H1 (cell line): ENCODE measurements around the gene POLRMT. TPM values are rescaled to one million over a fixed set of nuclear protein-coding genes. Genes with fewer than 3 reads are reported as not detected.

Experiments used
- BCL11A ChIP-seq, 2 experiments: IDR thresholded peaks; one replicate each; pipeline ENCODE4 v1.6.1; 2011; ENCODE audit warnings: low read depth in 2 of 2, low read length in 2 of 2, mild to moderate bottlenecking in 2 of 2
- CHD1 ChIP-seq: IDR thresholded peaks from 2 replicates; pipeline ENCODE4 v1.6.1; 2012; ENCODE audit warnings: low read depth, low read length, improper control_type of control experiment
- CREB1 ChIP-seq: IDR thresholded peaks from 2 replicates; pipeline ENCODE4 v1.6.1; 2012; ENCODE audit warnings: inconsistent platforms
- EGR1 ChIP-seq: IDR thresholded peaks from 2 replicates; pipeline ENCODE4 v1.6.1; 2011; ENCODE audit warnings: low read depth, low read length, borderline replicate concordance
- GABPA ChIP-seq: IDR thresholded peaks from 2 replicates; pipeline ENCODE4 v1.6.1; 2011; ENCODE audit warnings: mild to moderate bottlenecking, low read length, moderate library complexity, borderline replicate concordance; ENCODE audit not compliant: insufficient read depth
- HDAC2 ChIP-seq, 2 experiments: fragments of 300-600 bp in 1 of 2; sonication (generic) in 1 of 2; IDR thresholded peaks; 2 replicates each; pipeline ENCODE4 v1.6.1; 2011 to 2012; ENCODE audit warnings: low read depth in 2 of 2, low read length in 2 of 2, mild to moderate bottlenecking in 2 of 2, moderate library complexity in 2 of 2, borderline replicate concordance in 1 of 2, inconsistent platforms in 1 of 2
- KDM4A ChIP-seq: IDR thresholded peaks from one replicate; pipeline ENCODE4 v1.7.1; 2012; ENCODE audit warnings: low read depth, mild to moderate bottlenecking, moderate library complexity, low read length, inconsistent platforms; ENCODE audit not compliant: severe bottlenecking
- NANOG ChIP-seq: IDR thresholded peaks from 2 replicates; pipeline ENCODE4 v1.6.1; 2011; ENCODE audit warnings: low read length, low read depth, mild to moderate bottlenecking, inconsistent platforms; ENCODE audit not compliant: insufficient read depth, poor library complexity, severe bottlenecking
- PHF8 ChIP-seq: fragments of 200-600 bp; sonication (generic); conservative IDR thresholded peaks from 2 replicates; pipeline ENCODE4 v1.7.1; 2012; ENCODE audit warnings: low read depth, mild to moderate bottlenecking, inconsistent platforms, low read length, moderate library complexity
- POLR2AphosphoS5 ChIP-seq: IDR thresholded peaks from 2 replicates; pipeline ENCODE4 v1.6.1; 2011; ENCODE audit warnings: low read depth, low read length
- SAP30 ChIP-seq: fragments of 300-600 bp; sonication (generic); IDR thresholded peaks from 2 replicates; pipeline ENCODE4 v1.7.1; 2012; ENCODE audit warnings: low read length, moderate library complexity, mild to moderate bottlenecking, inconsistent platforms; ENCODE audit not compliant: insufficient read depth, insufficient replicate concordance
- SIN3A ChIP-seq, 2 experiments: IDR thresholded peaks in 1 of 2; conservative IDR thresholded peaks in 1 of 2; 2 replicates each; pipeline ENCODE4 v1.6.1; 2011 to 2012; ENCODE audit warnings: low read length in 2 of 2, improper control_type of control experiment in 1 of 2, low read depth in 1 of 2, mild to moderate bottlenecking in 1 of 2
- SP1 ChIP-seq: IDR thresholded peaks from 2 replicates; pipeline ENCODE4 v1.6.1; 2011; ENCODE audit warnings: low read depth, low read length
- SP4 ChIP-seq: IDR thresholded peaks from 2 replicates; pipeline ENCODE4 v1.6.1; 2012; ENCODE audit warnings: low read length, inconsistent platforms
- TAF1 ChIP-seq: IDR thresholded peaks from 2 replicates; pipeline ENCODE4 v1.6.1; 2011; ENCODE audit warnings: mild to moderate bottlenecking, low read depth, low read length
- TBP ChIP-seq: IDR thresholded peaks from 2 replicates; pipeline ENCODE4 v1.6.1; 2011; ENCODE audit warnings: low read depth, low read length, improper control_type of control experiment
- polyA plus RNA-seq, 7 experiments: library from polyadenylated mRNA; depleted of rRNA in 3 of 7; stranded (reverse) in 5 of 7; unstranded in 2 of 7; fragments of >200 nt in 5 of 7; fragments of 200-250 nt in 2 of 7; gene quantifications; 1 replicate in 5 of 7; 2 replicates in 1 of 7; 4 replicates in 1 of 7; pipeline versions ENCODE4 v1.2.1 to v1.2.3, GENCODE V29; 2011 to 2013; ENCODE audit warnings: missing spikeins in 2 of 7, mixed read lengths in 2 of 7
- total RNA-seq: library from RNA; stranded (reverse); fragmentation: NEBNext Ultra II Directional; extraction: Animal tissue kit (Norgen Biotek cat#: 25700); gene quantifications from 2 replicates; pipeline ENCODE4 v1.2.1, GENCODE V29; 2021
- TF ChIP-seq, protein P1 (sequence below): IDR thresholded peaks from 2 replicates; pipeline ENCODE4 v1.6.1; 2012; ENCODE audit warnings: inconsistent platforms
- TF ChIP-seq, protein P2 (sequence below), 3 experiments: IDR thresholded peaks; 1 replicate in 2 of 3; 2 replicates in 1 of 3; pipeline versions ENCODE4 v1.5.1 to v1.6.1; 2011; ENCODE audit warnings: low read length in 3 of 3, mild to moderate bottlenecking in 3 of 3, inconsistent platforms in 2 of 3, low read depth in 1 of 3, moderate library complexity in 1 of 3; ENCODE audit not compliant: insufficient read depth in 1 of 3; ENCODE audit errors: control extremely low read depth in 1 of 3

The POLRMT gene
- total and polyA plus RNA-seq, 2 of the 8 experiments (the other 6 are each of a cell fraction or from before 2014, with no cell fraction given) = 93.0 to 111 TPM

DNA sequence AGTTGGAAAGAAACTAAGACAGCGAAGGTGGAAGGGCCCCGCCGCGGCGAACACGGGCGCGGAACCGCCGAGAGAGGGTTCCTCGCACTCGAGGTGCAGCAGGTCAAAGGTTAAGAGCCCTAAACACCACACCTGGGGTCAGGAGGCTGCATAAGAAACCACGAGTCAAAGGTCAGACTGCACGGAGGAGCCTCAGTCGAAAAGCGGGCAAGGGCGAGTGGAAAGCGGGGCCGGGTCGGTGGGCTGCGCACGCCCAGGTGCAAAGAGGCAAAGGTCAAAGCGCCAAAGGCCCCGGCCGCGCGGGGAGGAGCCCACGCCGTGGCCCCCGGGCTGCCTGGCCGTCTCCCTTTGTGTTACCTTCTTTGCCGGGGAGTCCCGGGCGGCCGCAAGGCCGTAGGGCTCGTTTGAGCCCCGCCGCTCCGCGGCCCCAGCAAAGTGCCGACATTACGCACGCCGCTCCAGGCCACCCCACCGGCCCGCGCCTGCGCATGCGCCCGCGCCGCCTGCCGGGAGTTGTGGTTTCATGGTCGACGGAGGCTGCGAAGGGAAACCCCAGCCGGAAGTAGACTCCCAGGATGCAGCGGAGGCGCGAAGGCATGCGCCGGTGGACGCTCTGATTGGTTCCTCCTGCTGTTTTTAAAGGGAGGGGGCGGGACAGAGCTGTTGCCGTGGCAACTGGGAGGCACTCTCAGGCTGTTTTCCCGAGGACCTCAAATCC, at the start of gene POLRMT (continued):
- TF ChIP-seq, protein P1, sequence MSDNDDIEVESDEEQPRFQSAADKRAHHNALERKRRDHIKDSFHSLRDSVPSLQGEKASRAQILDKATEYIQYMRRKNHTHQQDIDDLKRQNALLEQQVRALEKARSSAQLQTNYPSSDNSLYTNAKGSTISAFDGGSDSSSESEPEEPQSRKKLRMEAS = peak; percentile 71
- TF ChIP-seq SP4 = no peak
- peak; percentile 63 for TF ChIP-seq SAP30
- no peak for TF ChIP-seq EGR1
- TF ChIP-seq KDM4A = peak; percentile 66
- TF ChIP-seq GABPA = peak; percentile 92; the same call in 1 of the 2 replicates
- TF ChIP-seq, protein P2, sequence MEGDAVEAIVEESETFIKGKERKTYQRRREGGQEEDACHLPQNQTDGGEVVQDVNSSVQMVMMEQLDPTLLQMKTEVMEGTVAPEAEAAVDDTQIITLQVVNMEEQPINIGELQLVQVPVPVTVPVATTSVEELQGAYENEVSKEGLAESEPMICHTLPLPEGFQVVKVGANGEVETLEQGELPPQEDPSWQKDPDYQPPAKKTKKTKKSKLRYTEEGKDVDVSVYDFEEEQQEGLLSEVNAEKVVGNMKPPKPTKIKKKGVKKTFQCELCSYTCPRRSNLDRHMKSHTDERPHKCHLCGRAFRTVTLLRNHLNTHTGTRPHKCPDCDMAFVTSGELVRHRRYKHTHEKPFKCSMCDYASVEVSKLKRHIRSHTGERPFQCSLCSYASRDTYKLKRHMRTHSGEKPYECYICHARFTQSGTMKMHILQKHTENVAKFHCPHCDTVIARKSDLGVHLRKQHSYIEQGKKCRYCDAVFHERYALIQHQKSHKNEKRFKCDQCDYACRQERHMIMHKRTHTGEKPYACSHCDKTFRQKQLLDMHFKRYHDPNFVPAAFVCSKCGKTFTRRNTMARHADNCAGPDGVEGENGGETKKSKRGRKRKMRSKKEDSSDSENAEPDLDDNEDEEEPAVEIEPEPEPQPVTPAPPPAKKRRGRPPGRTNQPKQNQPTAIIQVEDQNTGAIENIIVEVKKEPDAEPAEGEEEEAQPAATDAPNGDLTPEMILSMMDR (IDR thresholded peaks at IDR 0.05; ENCODE audit: control extremely low read depth in 1 of 3, insufficient read depth in 1 of 3, low read depth in 1 of 3, low read length in 3 of 3) = no peak
- TF ChIP-seq BCL11A (IDR thresholded peaks at IDR 0.05; ENCODE audit: low read depth in 2 of 2, low read length in 2 of 2) = no peak
- peak; percentile 65 for TF ChIP-seq PHF8
- TF ChIP-seq TBP = 0 out of 2 replicates have a peak, but pooled peaks have one; percentile 33
- TF ChIP-seq TAF1 = peak; percentile 53
- no peak; a peak in 1 of 4 replicates for TF ChIP-seq HDAC2 (IDR thresholded peaks at IDR 0.05; ENCODE audit: borderline replicate concordance in 1 of 2, low read depth in 2 of 2, low read length in 2 of 2)
- TF ChIP-seq NANOG = no peak
- TF ChIP-seq CREB1 = peak; percentile 49; the same call in 1 of the 2 replicates
- peak; percentile 93 for TF ChIP-seq SP1
- TF ChIP-seq SIN3A (conservative IDR thresholded peaks at IDR 0.05 in 1 of 2, IDR thresholded peaks at IDR 0.05 in 1 of 2; ENCODE audit: low read depth in 1 of 2, low read length in 2 of 2) = no peak; a peak in 1 of 4 replicates
- no peak for TF ChIP-seq CHD1
- TF ChIP-seq POLR2AphosphoS5 = no peak
